C4-2B (cell line): ENCODE measurements around the gene P2RX6.

Experiments used
- H3K27ac ChIP-seq: fragments of 450-650 bp; 2 replicates; pipeline ENCODE4 v1.5.1; 2017
- CTCF ChIP-seq: fragments of 450-650 bp; conservative IDR thresholded peaks from 2 replicates; pipeline ENCODE4 v1.5.1; 2017; ENCODE audit warnings: mild to moderate bottlenecking
- ZFX ChIP-seq: fragments of 450-650 bp; IDR thresholded peaks from 2 replicates; pipeline ENCODE4 v1.6.1; 2017

P2RX6 gene

GRCh38 chr22:20988573-20989322, 26.2 kb upstream of the P2RX6 start:
- TF ChIP-seq CTCF (no peak), ZFX (no peak)
- H3K27ac ChIP-seq: no peak overlapping the region

GRCh38 chr22:20989323-20990138, 25.4 kb upstream of the P2RX6 start:
- no peak for TF ChIP-seq CTCF
- TF ChIP-seq ZFX: no peak
- no peak overlapping the region for H3K27ac ChIP-seq

- TF ChIP-seq ZFX (no peak), CTCF (no peak)
Measured at GRCh38 chr22:20990184-20991180, 24.5 kb upstream of the P2RX6 start.

GRCh38 chr22:20991252-20992055, 23.5 kb upstream of the P2RX6 start:
- no peak for TF ChIP-seq ZFX
- TF ChIP-seq CTCF: no peak
- no peak overlapping the region for H3K27ac ChIP-seq

More at GRCh38 chr22:20990184-20991180, 24.5 kb upstream of the P2RX6 start:
- H3K27ac ChIP-seq: no peak overlapping the region

GRCh38 chr22:20992056-20992442, 22.9 kb upstream of the P2RX6 start:
- TF ChIP-seq CTCF: no peak
- TF ChIP-seq ZFX: no peak
- no peak overlapping the region for H3K27ac ChIP-seq

- no peak for TF ChIP-seq CTCF
- TF ChIP-seq ZFX: no peak
- no peak overlapping the region for H3K27ac ChIP-seq
Measured at GRCh38 chr22:20992456-20993303, 22.3 kb upstream of the P2RX6 start.
